ENCODE data around the gene RAB44. TPM values are rescaled to one million over a fixed set of nuclear protein-coding genes. Genes with fewer than 3 reads are reported as not detected.

Gene RAB44
- total RNA-seq, 1 experiment from 2014 or later: not detected

- peaks cover 15% of the 10 kb centered on the region for H3K4me1 ChIP-seq
- ChIA-PET POLR2A (no interaction called here), CTCF (no interaction called here)
- Mint-ChIP-seq H3K4me3 (ENCODE audit: unreplicated experiment) (no peak overlapping the region), H3K9me3 (ENCODE audit: unreplicated experiment) (no peaks in the 10 kb centered on the region), H3K36me3 (ENCODE audit: insufficient read depth, unreplicated experiment) (peaks cover 11% of the 10 kb centered on the region), H3K27me3 (ENCODE audit: insufficient read depth, unreplicated experiment) (no peaks in the 10 kb centered on the region), H3K4me1 (ENCODE audit: low read depth, unreplicated experiment) (peaks cover 13% of the 10 kb centered on the region), H3K27ac (ENCODE audit: unreplicated experiment) (no peak overlapping the region)
- H3K9me3 ChIP-seq: no peaks in the 10 kb centered on the region
- H3K36me3 ChIP-seq (ENCODE audit: control insufficient read depth, insufficient read depth, low read length): no peaks in the 10 kb centered on the region
- no TSS peak for BruUV-seq (replicated peaks)
- no peak for TF ChIP-seq CTCF (IDR thresholded peaks at IDR 0.05; ENCODE audit: insufficient read depth in 1 of 2, low read depth in 1 of 2, low read length in 1 of 2, severe bottlenecking in 1 of 2, unreplicated experiment in 1 of 2)
- no peak for DNase-seq
- no peak overlapping the region for H3K4me3 ChIP-seq (ENCODE audit: low read depth, low read length)
- intact Hi-C loops (cut with micrococcal nuclease; ENCODE audit: unreplicated experiment): loop anchor here (10.0 kb wide), 1 partner anchor 70 kb away; no protein-coding TSS in a partner anchor
- H3K27me3 ChIP-seq (replicated peaks; ENCODE audit: control insufficient read depth, insufficient read depth, low read length): no peaks in the 10 kb centered on the region
Measured at GRCh38 chr6:36684447-36684812, 13.2 kb upstream of the RAB44 start.

- peaks cover 6% of the 10 kb centered on the region for H3K36me3 Mint-ChIP-seq (ENCODE audit: insufficient read depth, unreplicated experiment)
- peaks cover 13% of the 10 kb centered on the region for H3K4me1 Mint-ChIP-seq (ENCODE audit: low read depth, unreplicated experiment)
- H3K4me3 ChIP-seq (ENCODE audit: low read depth, low read length): no peak overlapping the region
- no peaks in the 10 kb centered on the region for H3K9me3 Mint-ChIP-seq (ENCODE audit: unreplicated experiment)
- no peak overlapping the region for H3K4me3 Mint-ChIP-seq (ENCODE audit: unreplicated experiment)
- no peaks in the 10 kb centered on the region for H3K27me3 Mint-ChIP-seq (ENCODE audit: insufficient read depth, unreplicated experiment)
- no peaks in the 10 kb centered on the region for H3K9me3 ChIP-seq
- no peak for TF ChIP-seq CTCF (IDR thresholded peaks at IDR 0.05; ENCODE audit: insufficient read depth in 1 of 2, low read depth in 1 of 2, low read length in 1 of 2, severe bottlenecking in 1 of 2, unreplicated experiment in 1 of 2)
- POLR2A ChIA-PET: no interaction called here
- H3K27me3 ChIP-seq (replicated peaks; ENCODE audit: control insufficient read depth, insufficient read depth, low read length): no peaks in the 10 kb centered on the region; the same call in 1 of the 2 replicates
- intact Hi-C loops (cut with micrococcal nuclease; ENCODE audit: unreplicated experiment): loop anchor here (10.0 kb wide), 1 partner anchor 69 kb away; no protein-coding TSS in a partner anchor
- no peaks in the 10 kb centered on the region for H3K36me3 ChIP-seq (ENCODE audit: control insufficient read depth, insufficient read depth, low read length)
- no peak for DNase-seq
- CTCF ChIA-PET: no interaction called here
- H3K27ac Mint-ChIP-seq (ENCODE audit: unreplicated experiment): no peak overlapping the region
- no TSS peak for BruUV-seq (replicated peaks)
- H3K4me1 ChIP-seq: peaks cover 15% of the 10 kb centered on the region
Measured at GRCh38 chr6:36685166-36685924, 12.3 kb upstream of the RAB44 start.

- H3K36me3 Mint-ChIP-seq (ENCODE audit: insufficient read depth, unreplicated experiment): peaks cover 5% of the 10 kb centered on the region
- H3K4me1 ChIP-seq: peaks cover 15% of the 10 kb centered on the region
- H3K4me3 Mint-ChIP-seq (ENCODE audit: unreplicated experiment): no peak overlapping the region
- H3K4me1 Mint-ChIP-seq (ENCODE audit: low read depth, unreplicated experiment): peaks cover 6% of the 10 kb centered on the region
- no peak overlapping the region for H3K4me3 ChIP-seq (ENCODE audit: low read depth, low read length)
- POLR2A ChIA-PET: no interaction called here
- no peak for DNase-seq
- no peaks in the 10 kb centered on the region for H3K36me3 ChIP-seq (ENCODE audit: control insufficient read depth, insufficient read depth, low read length)
- CTCF ChIA-PET: no interaction called here
- H3K27me3 Mint-ChIP-seq (ENCODE audit: insufficient read depth, unreplicated experiment): no peaks in the 10 kb centered on the region
- H3K27me3 ChIP-seq (replicated peaks; ENCODE audit: control insufficient read depth, insufficient read depth, low read length): no peaks in the 10 kb centered on the region; the same call in 1 of the 2 replicates
- H3K9me3 ChIP-seq: no peaks in the 10 kb centered on the region
- no TSS peak for BruUV-seq (replicated peaks)
- H3K27ac Mint-ChIP-seq (ENCODE audit: unreplicated experiment): no peak overlapping the region
- H3K9me3 Mint-ChIP-seq (ENCODE audit: unreplicated experiment): no peaks in the 10 kb centered on the region
- intact Hi-C loops (cut with micrococcal nuclease; ENCODE audit: unreplicated experiment): loop anchor here (10.0 kb wide), 1 partner anchor 69 kb away; no protein-coding TSS in a partner anchor
- no peak for TF ChIP-seq CTCF (IDR thresholded peaks at IDR 0.05; ENCODE audit: insufficient read depth in 1 of 2, low read depth in 1 of 2, low read length in 1 of 2, severe bottlenecking in 1 of 2, unreplicated experiment in 1 of 2)
Measured at GRCh38 chr6:36685926-36686667, 11.5 kb upstream of the RAB44 start.
